Cerebellar cortex (tissue), 1 donor: Measurements from ENCODE around the gene DNAJC5.
"Not testable (repeated sequence)": the region's sequence is repeated elsewhere in the genome, so short reads cannot be mapped to it uniquely, and the experiment has no call there.

Source experiments
- DNase-seq: peaks from one replicate; pipeline ENCODE4 v3.0.0-alpha.2; 2015; ENCODE audit warnings: low spot score

DNAJC5 gene

GRCh38 chr20:63908008-63908682 is 13.2 kb downstream of the DNAJC5 start:
- DNase-seq, result no peak

GRCh38 chr20:63911176-63911575 is 16.2 kb downstream of the DNAJC5 start:
- peak; percentile 67 for DNase-seq

- DNase-seq, result no peak
Observed at GRCh38 chr20:63913768-63914167, 18.8 kb downstream of the DNAJC5 start.

GRCh38 chr20:63915471-63915870 is 20.5 kb downstream of the DNAJC5 start:
- DNase-seq, result no peak

GRCh38 chr20:63916371-63916939 is 21.5 kb downstream of the DNAJC5 start:
- not testable (repeated sequence) for DNase-seq

GRCh38 chr20:63917811-63918210 is 22.9 kb downstream of the DNAJC5 start:
- no peak for DNase-seq

- peak; percentile 49 for DNase-seq
Observed at GRCh38 chr20:63919130-63919529, 24.2 kb downstream of the DNAJC5 start.

GRCh38 chr20:63920226-63920625 is 25.3 kb downstream of the DNAJC5 start:
- no peak for DNase-seq

GRCh38 chr20:63923651-63924050 is 28.7 kb downstream of the DNAJC5 start:
- no peak for DNase-seq

GRCh38 chr20:63924241-63924640 is 29.3 kb downstream of the DNAJC5 start:
- no peak for DNase-seq

GRCh38 chr20:63926298-63926697 is 31.4 kb downstream of the DNAJC5 start:
- DNase-seq, result no peak

GRCh38 chr20:63929071-63929470 is 34.1 kb downstream of the DNAJC5 start:
- no peak for DNase-seq

- DNase-seq, result not testable (repeated sequence)
Observed at GRCh38 chr20:63929473-63929883, 34.6 kb downstream of the DNAJC5 start.

GRCh38 chr20:63930971-63931553 is 36.1 kb downstream of the DNAJC5 start:
- DNase-seq, result no peak

GRCh38 chr20:63931735-63932134 is 36.8 kb downstream of the DNAJC5 start:
- no peak for DNase-seq

GRCh38 chr20:63932606-63933160 is 37.8 kb downstream of the DNAJC5 start:
- no peak for DNase-seq

GRCh38 chr20:63933646-63934045 is 38.7 kb downstream of the DNAJC5 start:
- peak; percentile 60 for DNase-seq

- DNase-seq, result no peak
Observed at GRCh38 chr20:63934271-63935068, 39.5 kb downstream of the DNAJC5 start.

GRCh38 chr20:63935447-63935846 is 40.5 kb downstream of the DNAJC5 start:
- no peak for DNase-seq

- no peak for DNase-seq
Observed at GRCh38 chr20:63937596-63937995, 42.7 kb downstream of the DNAJC5 start.

- no peak for DNase-seq
Observed at GRCh38 chr20:63939061-63939935, 44.4 kb downstream of the DNAJC5 start.
